Neuronal stem cell (in vitro differentiated cells): ENCODE results near the gene NFATC2.

Experiments
- DNase-seq: peaks from one replicate; pipeline ENCODE4 v3.0.0-alpha.2; 2013; ENCODE audit warnings: low spot score
- H2AFZ ChIP-seq: one replicate; pipeline ENCODE4 v1.6.1; 2013; ENCODE audit warnings: mild to moderate bottlenecking, low read length, inconsistent platforms
- H2AK5ac ChIP-seq: 2 replicates; pipeline ENCODE4 v1.6.1; 2013; ENCODE audit warnings: low read depth, mild to moderate bottlenecking, inconsistent platforms, low read length, moderate library complexity, mixed read lengths
- H2BK120ac ChIP-seq: 2 replicates; pipeline ENCODE4 v1.6.1; 2013; ENCODE audit warnings: low read depth, mild to moderate bottlenecking, inconsistent platforms, low read length, moderate library complexity, mixed read lengths
- H2BK12ac ChIP-seq: one replicate; pipeline ENCODE4 v1.6.1; 2013; ENCODE audit warnings: low read length, inconsistent platforms
- H2BK15ac ChIP-seq: 2 replicates; pipeline ENCODE4 v1.6.1; 2013; ENCODE audit warnings: mild to moderate bottlenecking, low read length, inconsistent platforms, mixed read lengths
- H2BK5ac ChIP-seq: one replicate; pipeline ENCODE4 v1.6.1; 2013; ENCODE audit warnings: inconsistent platforms, mild to moderate bottlenecking, low read length, moderate library complexity
- H3K14ac ChIP-seq: one replicate; pipeline ENCODE4 v1.6.1; 2013; ENCODE audit warnings: low read length, inconsistent platforms
- H3K18ac ChIP-seq: 2 replicates; pipeline ENCODE4 v1.6.1; 2013; ENCODE audit warnings: low read length, inconsistent platforms
- H3K23ac ChIP-seq: 2 replicates; pipeline ENCODE4 v1.6.1; 2013; ENCODE audit warnings: low read depth, mild to moderate bottlenecking, mixed read lengths, low read length, inconsistent platforms; ENCODE audit not compliant: poor library complexity
- H3K27ac ChIP-seq: replicated peaks from 3 replicates; pipeline ENCODE4 v1.5.1; 2013; ENCODE audit warnings: low read length, inconsistent platforms
- H3K27me3 ChIP-seq, 3 experiments: 2 replicates each; pipeline ENCODE4 v1.6.1; 2013; ENCODE audit warnings: low read length in 3 of 3, mild to moderate bottlenecking in 2 of 3, inconsistent platforms in 1 of 3, low read depth in 1 of 3, mixed read lengths in 1 of 3, moderate library complexity in 1 of 3; ENCODE audit not compliant: control insufficient read depth in 3 of 3, insufficient read depth in 3 of 3
- H3K36me3 ChIP-seq, 2 donors: replicated peaks in 1 of 2; 2 replicates each; pipeline ENCODE4 v1.6.1; 2013; ENCODE audit warnings: low read length in 2 of 2; ENCODE audit not compliant: control insufficient read depth in 2 of 2, insufficient read depth in 2 of 2
- H3K4ac ChIP-seq: 2 replicates; pipeline ENCODE4 v1.6.1; 2013; ENCODE audit warnings: inconsistent platforms, mild to moderate bottlenecking, low read length, moderate library complexity
- H3K4me1 ChIP-seq, 2 donors: 1 replicate in 1 of 2; 2 replicates in 1 of 2; pipeline ENCODE4 v1.6.1; 2013; ENCODE audit warnings: low read length in 2 of 2, low read depth in 1 of 2; ENCODE audit not compliant: control insufficient read depth in 2 of 2, insufficient read depth in 1 of 2
- H3K4me2 ChIP-seq: one replicate; pipeline ENCODE4 v1.6.1; 2013; ENCODE audit warnings: mild to moderate bottlenecking, low read length, inconsistent platforms; ENCODE audit not compliant: insufficient read depth, poor library complexity, severe bottlenecking
- H3K4me3 ChIP-seq, 2 donors: 2 replicates each; pipeline ENCODE4 v1.5.1; 2013; ENCODE audit warnings: low read length in 2 of 2, mild to moderate bottlenecking in 2 of 2, inconsistent platforms in 1 of 2, moderate library complexity in 1 of 2
- H3K79me1 ChIP-seq: one replicate; pipeline ENCODE4 v1.6.1; 2013; ENCODE audit warnings: low read depth, mild to moderate bottlenecking, inconsistent platforms, low read length, moderate library complexity
- H3K9ac ChIP-seq: one replicate; pipeline ENCODE4 v1.6.1; 2013; ENCODE audit warnings: mild to moderate bottlenecking, low read depth, low read length, inconsistent platforms; ENCODE audit not compliant: poor library complexity
- H3K9me3 ChIP-seq, 2 donors: replicated peaks in 1 of 2; 2 replicates each; pipeline versions ENCODE3 to v1.6.1; 2013; ENCODE audit warnings: low read length in 2 of 2, mild to moderate bottlenecking in 2 of 2, inconsistent platforms in 1 of 2, low read depth in 1 of 2, mixed read lengths in 1 of 2, moderate library complexity in 1 of 2; ENCODE audit not compliant: control insufficient read depth in 2 of 2, insufficient read depth in 1 of 2
- H4K8ac ChIP-seq: one replicate; pipeline ENCODE4 v1.6.1; 2013; ENCODE audit warnings: low read depth, mild to moderate bottlenecking, inconsistent platforms, low read length, moderate library complexity
- H4K91ac ChIP-seq: one replicate; pipeline ENCODE4 v1.6.1; 2013; ENCODE audit warnings: low read length, low read depth, mild to moderate bottlenecking, inconsistent platforms; ENCODE audit not compliant: poor library complexity
- WGBS, 2 donors: extraction: QIAGEN DNeasy Blood & Tissue Kit; methylation state at CpG; one replicate each; pipeline ENCODE4 v1.1.7; 2013; ENCODE audit warnings: missing lambda C conversion rate in 2 of 2, mixed read lengths in 1 of 2; ENCODE audit not compliant: insufficient read length in 2 of 2, insufficient replicate concordance in 1 of 2; ENCODE audit errors: extremely low coverage in 2 of 2; 5-methylcytosine and 5-hydroxymethylcytosine counted together

The NFATC2 gene

GRCh38 chr20:51500311-51500710, 42.2 kb downstream of the NFATC2 start:
- Histone ChIP-seq H3K27ac (no peak overlapping the region), H3K36me3 (no peaks in the 10 kb centered on the region), H3K27me3 (no peaks in the 10 kb centered on the region), H3K4me2 (no peak overlapping the region), H2BK120ac (no peak overlapping the region), H2AK5ac (no peak overlapping the region), H4K8ac (no peak overlapping the region), H3K79me1 (no peaks in the 10 kb centered on the region), H3K4me1 (no peaks in the 10 kb centered on the region), H2AFZ (no peak overlapping the region), H3K14ac (no peak overlapping the region), H3K18ac (no peak overlapping the region), H3K4ac (no peak overlapping the region), H3K23ac (no peak overlapping the region), H4K91ac (no peak overlapping the region), H2BK12ac (no peak overlapping the region), H3K9ac (no peak overlapping the region), H3K4me3 (no peak overlapping the region), H3K9me3 (peaks cover 0 to 4% of the 10 kb centered on the region in 2 donors), H2BK5ac (no peak overlapping the region), H2BK15ac (no peak overlapping the region)
- DNase-seq, result no peak
- WGBS, 2 donors, result no CpG with 5 or more reads among the region's 3 CpGs

- WGBS, 2 donors, result no CpG with 5 or more reads among the region's 11 CpGs
- Histone ChIP-seq H2AFZ (no peak overlapping the region), H2BK15ac (no peak overlapping the region), H2BK12ac (no peak overlapping the region), H3K79me1 (no peaks in the 10 kb centered on the region), H3K4ac (no peak overlapping the region), H3K23ac (no peak overlapping the region), H3K9me3 (peaks cover 0 to 4% of the 10 kb centered on the region in 2 donors), H3K18ac (peak overlapping the region; percentile 35), H2AK5ac (no peak overlapping the region), H3K14ac (no peak overlapping the region), H4K8ac (no peak overlapping the region), H2BK120ac (no peak overlapping the region), H3K27ac (no peak overlapping the region), H3K4me2 (no peak overlapping the region), H3K36me3 (no peaks in the 10 kb centered on the region), H3K4me3 (no peak overlapping the region), H3K4me1 (no peaks in the 10 kb centered on the region), H4K91ac (no peak overlapping the region), H2BK5ac (peak overlapping the region; percentile 2), H3K27me3 (no peaks in the 10 kb centered on the region), H3K9ac (no peak overlapping the region)
- no peak for DNase-seq
These were observed 43.6 kb downstream of the NFATC2 start for GRCh38 chr20:51498765-51499540.

- Histone ChIP-seq H2BK120ac (no peak overlapping the region), H3K4me3 (no peak overlapping the region), H3K23ac (no peak overlapping the region), H3K4me1 (no peaks in the 10 kb centered on the region), H2BK5ac (no peak overlapping the region), H4K8ac (no peak overlapping the region), H2AK5ac (no peak overlapping the region), H3K4ac (no peak overlapping the region), H4K91ac (no peak overlapping the region), H3K9me3 (peaks cover 0 to 4% of the 10 kb centered on the region in 2 donors), H2BK15ac (no peak overlapping the region), H3K9ac (no peak overlapping the region), H2AFZ (peak overlapping the region; percentile 64), H3K14ac (no peak overlapping the region), H2BK12ac (no peak overlapping the region), H3K27ac (no peak overlapping the region), H3K36me3 (no peaks in the 10 kb centered on the region), H3K79me1 (no peaks in the 10 kb centered on the region), H3K4me2 (no peak overlapping the region), H3K27me3 (no peaks in the 10 kb centered on the region), H3K18ac (peak overlapping the region; percentile 46)
- WGBS, 2 donors, result no CpG with 5 or more reads among the region's 21 CpGs
- DNase-seq, result no peak
These were observed 44.7 kb downstream of the NFATC2 start for GRCh38 chr20:51497542-51498467.

- Histone ChIP-seq H3K9me3 (peaks cover 0 to 4% of the 10 kb centered on the region in 2 donors), H2BK12ac (no peak overlapping the region), H3K27me3 (no peaks in the 10 kb centered on the region), H3K27ac (no peak overlapping the region), H3K9ac (no peak overlapping the region), H2BK15ac (no peak overlapping the region), H3K18ac (no peak overlapping the region), H3K4me1 (no peaks in the 10 kb centered on the region), H3K4me3 (no peak overlapping the region), H3K4me2 (no peak overlapping the region), H3K36me3 (no peaks in the 10 kb centered on the region), H2BK120ac (no peak overlapping the region), H2BK5ac (no peak overlapping the region), H3K23ac (no peak overlapping the region), H2AFZ (no peak overlapping the region), H3K14ac (no peak overlapping the region), H2AK5ac (no peak overlapping the region), H3K79me1 (no peaks in the 10 kb centered on the region), H3K4ac (no peak overlapping the region), H4K8ac (no peak overlapping the region), H4K91ac (no peak overlapping the region)
- WGBS, 2 donors, result no CpG with 5 or more reads among the region's 7 CpGs
- DNase-seq, result no peak
These were observed 45.6 kb downstream of the NFATC2 start for GRCh38 chr20:51496964-51497363.
